ENCODE results near the gene INO80.

Gene INO80

GRCh38 chr15:40929660-40930429, 186.2 kb downstream of the INO80 start:
- in situ Hi-C loops (cut with HindIII; ENCODE audit: low sequenced_read_pairs), result no loop called here
- H3K4me3 ChIP-seq (ENCODE audit: low read depth, low read length), result peak overlapping the region; percentile 30
- no peak for DNase-seq (ENCODE audit: low read depth)
- no peak for TF ChIP-seq CTCF (IDR thresholded peaks at IDR 0.05; ENCODE audit: low read depth, low read length, missing control alignments)

Data from astrocyte of the cerebellum (primary cell).